IPS-NIHi11 (cell line): Measurements from ENCODE around the gene CAMK1D.
"Not testable (repeated sequence)": the region's sequence is repeated elsewhere in the genome, so short reads cannot be mapped to it uniquely, and the experiment has no call there.

Source experiments
- DNase-seq: peaks from one replicate; pipeline ENCODE4 v3.0.0; 2012; ENCODE audit warnings: mixed read lengths, low spot score

The CAMK1D gene

GRCh38 chr10:12430406-12430982, 81.1 kb downstream of the CAMK1D start:
- no peak for DNase-seq

- DNase-seq, result no peak
Observed at GRCh38 chr10:12431151-12432101, 82.1 kb downstream of the CAMK1D start.

- DNase-seq, result no peak
Observed at GRCh38 chr10:12432402-12433189, 83.2 kb downstream of the CAMK1D start.

DNA sequence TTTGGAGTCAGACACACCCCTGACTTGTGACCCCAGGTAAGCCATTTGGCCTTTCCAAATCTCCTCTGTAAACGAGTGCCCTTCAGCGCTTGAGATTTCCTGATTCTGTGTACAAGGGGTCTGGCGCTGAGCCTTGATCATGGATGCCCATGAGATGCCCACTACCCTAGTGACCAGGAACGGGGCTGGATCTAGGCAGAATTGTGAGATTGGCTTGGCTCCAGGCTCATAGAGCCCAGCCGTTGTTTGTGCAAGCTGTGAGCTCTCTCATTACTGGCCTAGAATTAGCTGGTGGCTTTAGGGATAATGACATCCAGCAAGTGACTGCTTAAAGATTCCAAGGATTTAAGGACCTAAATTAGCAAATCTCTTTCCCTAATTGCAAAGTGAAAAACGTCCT, 84.9 kb downstream of the CAMK1D start:
- DNase-seq, result no peak

DNA sequence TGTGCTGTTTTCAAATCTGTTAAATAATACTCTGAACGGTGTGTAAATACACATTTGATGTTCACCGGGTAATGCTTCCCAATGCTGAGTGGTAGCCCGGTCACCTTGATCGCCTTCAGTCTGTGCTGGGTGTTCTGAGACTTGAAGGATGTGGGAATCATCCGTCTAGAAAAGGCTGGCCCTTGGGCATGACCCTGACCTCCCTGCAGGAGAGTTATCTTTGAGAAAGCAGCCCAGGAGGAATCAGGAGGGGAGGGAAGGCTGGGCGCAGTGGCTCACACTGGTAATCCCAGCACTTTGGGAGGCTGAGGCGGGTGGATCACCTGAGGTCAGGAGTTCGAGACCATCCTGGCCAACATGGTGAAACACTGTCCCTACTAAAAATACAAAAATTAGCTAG, 85.3 kb downstream of the CAMK1D start:
- DNase-seq, result not testable (repeated sequence)

DNA sequence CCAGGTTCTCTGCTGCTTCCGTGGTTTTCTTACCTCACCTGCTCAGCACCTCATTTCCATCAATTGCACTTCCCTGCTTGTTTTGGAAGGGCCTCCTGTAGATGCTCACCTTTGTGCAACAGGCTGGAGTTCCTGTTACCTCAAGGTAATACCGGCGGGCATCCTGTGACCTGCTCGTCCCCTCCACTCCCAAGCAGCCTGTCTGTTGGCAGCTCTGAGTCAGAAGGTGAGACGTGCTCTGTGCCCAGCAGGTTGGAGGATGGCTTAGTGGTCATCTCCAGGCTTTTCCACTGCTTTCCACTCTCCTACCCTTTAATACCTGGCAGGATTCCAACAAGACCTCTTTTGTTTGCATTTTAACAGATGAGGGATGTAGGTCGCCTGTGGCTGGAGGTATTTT, 86.0 kb downstream of the CAMK1D start:
- DNase-seq, result no peak

DNA sequence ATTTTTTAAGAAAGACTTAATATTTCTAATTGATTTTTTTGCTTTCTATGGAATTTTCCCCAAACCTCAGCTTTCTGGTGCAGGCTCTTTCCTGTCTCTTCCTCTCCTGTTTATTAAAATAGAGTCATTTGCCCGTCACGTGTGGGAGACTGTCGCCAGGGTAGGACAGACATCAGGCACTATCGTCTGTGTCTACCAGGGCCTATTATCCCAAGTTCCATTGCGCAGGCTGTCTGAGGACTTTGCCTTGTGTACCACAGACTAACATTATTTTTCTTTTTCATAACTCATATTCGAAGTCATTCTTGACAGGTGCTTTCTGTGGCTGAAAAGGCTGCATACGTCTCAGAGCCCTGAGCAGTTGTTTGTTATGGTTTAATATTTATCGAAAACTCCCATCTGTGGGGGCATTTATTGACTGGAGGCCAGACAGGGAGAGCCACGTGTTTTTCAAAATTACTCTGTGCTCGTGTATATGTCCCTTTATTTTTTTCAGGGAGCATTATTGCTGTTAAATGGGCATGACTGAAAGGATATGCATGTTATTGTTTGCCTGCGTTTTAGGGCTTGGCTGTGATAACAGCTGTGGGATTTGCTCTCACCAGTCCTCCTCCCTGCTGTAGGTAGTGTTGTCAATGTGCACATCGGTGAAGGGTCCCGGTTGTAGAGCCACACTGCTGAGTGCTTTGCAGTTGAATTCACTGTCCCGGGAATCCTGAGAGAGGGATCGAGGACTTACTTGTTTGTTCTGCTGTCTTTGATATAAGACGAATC, 89.8 kb downstream of the CAMK1D start:
- DNase-seq, result no peak

- DNase-seq, result not testable (repeated sequence)
Observed at GRCh38 chr10:12439767-12440166, 90.4 kb downstream of the CAMK1D start.

- DNase-seq, result no peak
Observed at GRCh38 chr10:12443026-12443425, 93.7 kb downstream of the CAMK1D start.

DNA sequence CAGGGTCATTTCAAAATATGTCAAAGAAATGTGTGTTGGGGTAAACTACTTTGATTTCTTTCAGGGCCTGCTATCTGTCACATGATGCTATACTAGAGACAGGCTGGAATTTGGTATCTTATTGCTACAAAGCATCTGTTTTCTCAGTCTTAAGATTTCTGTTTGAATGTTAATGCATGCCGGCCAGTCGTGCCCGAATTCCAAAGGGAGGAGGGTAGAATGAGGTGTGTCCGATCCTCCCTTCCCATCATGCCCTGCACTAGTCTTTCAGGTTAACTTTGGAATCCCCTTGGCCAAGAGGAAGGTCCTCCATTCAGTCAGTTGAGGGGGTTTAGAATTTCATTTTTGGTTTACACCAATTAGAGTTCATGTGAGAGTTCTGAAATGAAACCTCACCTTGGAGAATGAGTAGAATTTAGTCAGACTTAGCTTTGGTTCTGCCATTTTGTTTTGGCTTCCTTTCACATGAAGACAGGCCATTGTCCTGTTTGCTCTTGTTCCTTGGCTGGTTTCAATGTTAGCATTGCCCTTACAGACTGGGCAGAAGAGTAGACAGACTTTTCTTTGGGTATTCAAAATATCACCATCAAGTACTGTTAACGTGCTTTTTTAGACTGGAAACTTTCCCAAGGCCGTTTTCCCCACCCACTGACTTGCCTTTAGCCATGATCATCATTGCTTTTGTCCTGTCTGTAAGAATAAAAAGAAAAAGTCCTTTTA, 95.8 kb downstream of the CAMK1D start:
- no peak for DNase-seq

GRCh38 chr10:12445701-12446334, 96.5 kb downstream of the CAMK1D start:
- no peak for DNase-seq

DNA sequence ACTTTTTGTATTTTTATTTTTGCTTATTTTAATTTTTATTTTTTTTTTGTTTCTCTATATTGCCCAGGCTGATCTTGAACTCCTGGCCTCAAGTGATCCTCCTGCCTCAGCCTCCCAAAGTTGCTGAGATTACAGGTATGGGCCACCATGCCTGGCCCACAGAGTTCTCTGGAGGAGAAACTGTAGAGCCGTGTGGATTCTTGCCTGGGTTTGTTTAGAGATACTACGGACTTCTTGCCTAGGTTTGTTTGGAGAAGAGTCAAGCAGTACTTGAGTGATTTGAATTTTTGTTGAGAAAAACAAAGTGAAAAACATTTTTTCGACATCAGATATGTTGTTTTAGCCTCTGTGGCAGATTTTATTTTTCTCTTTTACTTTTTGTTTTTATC, 99.0 kb downstream of the CAMK1D start:
- DNase-seq, result no peak

DNA sequence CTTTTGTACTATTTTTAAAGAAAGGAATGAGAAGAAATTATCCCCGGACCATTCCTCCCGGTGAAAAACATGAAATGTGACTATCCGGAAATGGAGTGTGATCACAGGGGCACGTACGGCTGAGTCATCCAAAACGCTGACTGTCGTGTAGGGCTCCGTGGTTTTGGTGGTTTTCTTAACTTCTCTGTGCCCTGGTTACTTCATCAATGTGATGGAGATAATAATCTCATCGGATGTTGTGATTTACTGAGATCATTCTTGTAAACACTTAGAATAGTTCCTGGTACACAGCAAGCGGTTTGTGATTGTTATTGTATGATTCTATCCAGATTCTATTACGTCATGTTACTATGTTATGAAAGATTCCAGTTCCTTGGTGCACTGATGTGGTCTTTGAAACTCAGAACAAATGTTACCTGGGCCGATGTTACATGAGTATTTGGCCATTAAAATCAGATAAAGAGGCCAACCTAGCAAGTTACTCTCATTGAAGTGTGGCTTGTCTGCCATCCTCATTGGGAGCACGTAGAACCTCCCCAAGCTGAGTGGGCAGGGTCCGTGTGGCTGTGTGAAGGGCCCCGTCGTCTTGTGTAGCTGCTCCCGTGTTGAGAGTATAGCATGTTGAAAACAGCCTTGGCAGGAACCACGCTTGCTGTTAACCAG, 99.5 kb downstream of the CAMK1D start:
- no peak for DNase-seq

- no peak for DNase-seq
Observed at GRCh38 chr10:12455318-12455717, 106.0 kb downstream of the CAMK1D start.

- DNase-seq, result no peak
Observed at GRCh38 chr10:12455766-12456165, 106.4 kb downstream of the CAMK1D start.

DNA sequence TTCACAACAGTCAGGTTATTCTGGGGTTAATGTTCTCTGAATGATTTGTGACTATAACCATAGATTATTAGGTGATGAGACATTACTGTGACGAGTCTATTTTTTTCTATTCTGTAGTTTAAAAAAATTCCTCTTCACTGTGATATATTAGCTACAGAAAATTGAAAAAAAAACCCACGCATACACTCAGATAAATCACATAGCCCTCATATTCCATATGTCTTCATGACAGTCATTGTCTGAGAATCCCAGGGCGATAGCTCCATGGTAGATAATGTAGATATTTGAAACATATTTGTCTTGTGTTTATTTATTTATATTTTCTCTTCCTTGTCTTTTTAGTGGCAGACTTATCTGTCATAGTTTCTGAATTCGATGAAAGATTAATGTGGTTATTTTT, 110.0 kb downstream of the CAMK1D start:
- no peak for DNase-seq

DNA sequence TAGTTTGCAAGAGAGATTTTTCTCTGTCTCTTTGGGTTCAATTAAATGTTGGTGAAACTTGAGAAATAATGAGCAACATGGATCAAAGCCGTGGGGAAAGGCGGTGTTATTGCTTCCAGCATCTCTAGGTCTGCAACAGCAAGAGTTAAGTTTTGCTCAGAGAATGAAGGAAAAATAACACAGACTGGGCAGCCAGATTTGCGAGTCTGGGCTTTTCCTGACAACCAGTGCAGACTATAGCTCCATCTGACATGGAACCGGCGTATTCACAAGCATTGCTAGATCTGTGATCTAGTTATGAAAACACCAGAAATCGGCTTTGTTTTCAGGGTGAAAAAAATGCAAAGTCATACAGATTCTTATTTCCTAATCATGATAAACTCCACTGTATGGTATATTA, 110.4 kb downstream of the CAMK1D start:
- DNase-seq, result no peak

DNA sequence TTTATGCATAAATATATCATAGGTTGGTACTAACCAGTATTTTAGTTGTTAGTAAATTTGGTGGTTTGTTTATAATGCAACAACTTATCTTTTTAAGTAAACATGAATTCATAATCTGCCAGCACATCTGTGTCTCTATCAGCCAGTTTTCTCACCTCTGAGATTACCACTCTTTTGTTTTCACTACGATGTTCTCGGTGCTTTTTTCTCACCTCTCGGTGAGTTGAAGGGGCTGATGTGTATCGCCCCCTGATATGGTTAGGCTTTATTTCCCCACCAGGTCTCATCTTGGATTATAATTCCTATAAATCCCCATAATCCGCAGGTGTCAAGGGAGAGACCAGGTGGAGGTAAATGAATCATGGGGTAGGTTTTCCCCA, 114.1 kb downstream of the CAMK1D start:
- DNase-seq, result no peak

DNA sequence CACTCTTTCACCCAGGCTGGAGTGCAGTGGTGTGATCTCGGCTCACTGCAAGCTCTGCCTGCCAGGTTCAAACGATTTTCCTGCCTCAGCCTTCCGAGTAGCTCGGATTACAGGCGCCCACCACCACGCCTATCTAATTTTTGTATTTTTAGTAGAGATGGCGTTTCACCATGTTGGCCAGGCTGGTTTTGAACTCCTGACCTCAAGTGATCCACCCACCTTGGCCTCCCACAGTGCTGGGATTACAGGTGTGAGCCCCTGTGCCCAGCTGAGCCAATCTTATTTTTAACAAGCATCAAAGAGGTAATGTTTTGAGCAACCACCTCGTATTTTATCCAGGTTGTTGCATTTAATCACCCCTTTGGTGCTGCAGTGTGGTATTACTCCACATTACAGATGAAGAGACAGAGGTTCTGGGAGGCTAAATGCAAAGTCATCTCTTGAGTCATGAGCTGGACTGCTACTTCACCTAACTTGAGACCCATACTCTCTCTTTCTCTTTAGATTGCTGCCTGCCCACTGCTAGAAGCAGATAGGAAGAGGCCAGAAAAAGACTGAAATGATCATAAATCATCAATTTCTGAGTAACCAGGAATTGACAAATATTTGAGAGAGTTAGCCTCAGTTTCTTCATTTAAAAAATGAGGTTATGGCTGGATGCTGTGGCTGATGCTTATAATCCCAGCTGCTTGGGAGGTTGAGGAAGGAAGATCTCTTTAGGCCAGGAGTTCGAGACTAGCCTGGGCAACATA, 116.2 kb downstream of the CAMK1D start:
- DNase-seq, result no peak
